ENCODE measurements around the gene IGSF22. TPM values are rescaled to one million over a fixed set of nuclear protein-coding genes. Genes with fewer than 3 reads are reported as not detected.

The IGSF22 gene
- total and polyA plus RNA-seq, 2 of the 13 experiments (the other 11 are each of a cell fraction or from before 2014, with no cell fraction given) = not detected

DNA sequence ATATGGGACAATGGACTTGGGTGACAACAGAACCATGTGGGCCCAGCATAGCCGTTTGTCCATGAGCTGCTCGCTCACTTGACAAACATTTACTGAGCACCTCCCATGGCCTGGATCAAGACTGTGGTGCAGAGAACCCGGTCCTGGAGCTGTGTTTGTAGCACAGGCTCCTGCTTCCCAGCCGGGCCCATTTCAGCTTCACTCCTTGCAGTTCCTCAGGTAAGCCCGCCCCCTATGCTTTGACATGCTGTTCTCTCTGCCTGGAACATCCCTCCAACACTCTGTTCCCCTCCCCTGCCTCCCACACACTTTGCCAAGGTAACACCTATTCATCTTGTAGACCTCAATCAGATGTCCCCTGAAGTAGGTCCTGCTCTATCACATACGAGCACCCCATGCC lies 19.3 kb upstream of the IGSF22 start:
- H3K27ac ChIP-seq (ENCODE audit: extremely low read length, insufficient read depth, low read length) = no peak overlapping the region
- ATAC-seq = no peak
- intact Hi-C loops (cut with micrococcal nuclease; ENCODE audit: unreplicated experiment) (no loop called here), in situ Hi-C loops (cut with HindIII; ENCODE audit: extremely low pct_ligation_motif_present, low pct_unique_long_range_greater_than_20kb) (no loop called here)
- FAIRE-seq = no peak
- H3K9ac ChIP-seq (ENCODE audit: insufficient read depth, low read depth, low read length) = no peak overlapping the region
- H3K27me3 ChIP-seq (ENCODE audit: control insufficient read depth in 1 of 2, insufficient read depth in 2 of 2, low read length in 2 of 2) = peaks cover 9 to 52% of the 10 kb centered on the region in 2 experiments; a peak in 4 of 5 replicates
- no peaks in the 10 kb centered on the region for H3K9me3 ChIP-seq (ENCODE audit: low read length)
- ChIA-PET POLR2A (no interaction called here), CTCF (ENCODE audit: low intra/inter-chr PET ratio, low total read pairs) (no interaction called here)
- no peaks in the 10 kb centered on the region for H3K79me2 ChIP-seq (ENCODE audit: insufficient read depth, low read length)
- H4K20me1 ChIP-seq (ENCODE audit: insufficient read depth, low read length) = no peaks in the 10 kb centered on the region
- DNase-seq (ENCODE audit: low spot score) = no peak
- TF ChIP-seq ZFP90 (CRISPR knock-in tag; IDR thresholded peaks at IDR 0.05; ENCODE audit: borderline replicate concordance) = no peak
- TF ChIP-seq ZFP36L2 (CRISPR knock-in tag; IDR thresholded peaks at IDR 0.05) = no peak
- no peak for TF ChIP-seq TCF7L2 (IDR thresholded peaks at IDR 0.05; ENCODE audit: low read depth, low read length)
- no peak for TF ChIP-seq KDM5B (CRISPR knock-in tag; IDR thresholded peaks at IDR 0.05; ENCODE audit: borderline replicate concordance)
- TF ChIP-seq, protein P1, sequence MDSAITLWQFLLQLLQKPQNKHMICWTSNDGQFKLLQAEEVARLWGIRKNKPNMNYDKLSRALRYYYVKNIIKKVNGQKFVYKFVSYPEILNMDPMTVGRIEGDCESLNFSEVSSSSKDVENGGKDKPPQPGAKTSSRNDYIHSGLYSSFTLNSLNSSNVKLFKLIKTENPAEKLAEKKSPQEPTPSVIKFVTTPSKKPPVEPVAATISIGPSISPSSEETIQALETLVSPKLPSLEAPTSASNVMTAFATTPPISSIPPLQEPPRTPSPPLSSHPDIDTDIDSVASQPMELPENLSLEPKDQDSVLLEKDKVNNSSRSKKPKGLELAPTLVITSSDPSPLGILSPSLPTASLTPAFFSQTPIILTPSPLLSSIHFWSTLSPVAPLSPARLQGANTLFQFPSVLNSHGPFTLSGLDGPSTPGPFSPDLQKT (CRISPR knock-in tag; IDR thresholded peaks at IDR 0.05; ENCODE audit: borderline replicate concordance) = no peak
- no peak for TF ChIP-seq ZNF333 (CRISPR knock-in tag; IDR thresholded peaks at IDR 0.05; ENCODE audit: borderline replicate concordance)
- TF ChIP-seq SRF (IDR thresholded peaks at IDR 0.05; ENCODE audit: low read depth, low read length) = no peak
- no peak for TF ChIP-seq ZNF264 (CRISPR knock-in tag; IDR thresholded peaks at IDR 0.05)
- no peak for TF ChIP-seq JUND (CRISPR knock-in tag; IDR thresholded peaks at IDR 0.05)
- TF ChIP-seq ZNF30 (CRISPR knock-in tag; IDR thresholded peaks at IDR 0.05) = no peak
- TF ChIP-seq HES4 (CRISPR knock-in tag; IDR thresholded peaks at IDR 0.05; ENCODE audit: borderline replicate concordance) = no peak
- TF ChIP-seq ZNF552 (CRISPR knock-in tag; IDR thresholded peaks at IDR 0.05; ENCODE audit: borderline replicate concordance) = no peak
- no peak for TF ChIP-seq ZNF12 (CRISPR knock-in tag; IDR thresholded peaks at IDR 0.05)
- no peak for TF ChIP-seq RXRB (CRISPR knock-in tag; IDR thresholded peaks at IDR 0.05; ENCODE audit: borderline replicate concordance)
- TF ChIP-seq, protein P2, sequence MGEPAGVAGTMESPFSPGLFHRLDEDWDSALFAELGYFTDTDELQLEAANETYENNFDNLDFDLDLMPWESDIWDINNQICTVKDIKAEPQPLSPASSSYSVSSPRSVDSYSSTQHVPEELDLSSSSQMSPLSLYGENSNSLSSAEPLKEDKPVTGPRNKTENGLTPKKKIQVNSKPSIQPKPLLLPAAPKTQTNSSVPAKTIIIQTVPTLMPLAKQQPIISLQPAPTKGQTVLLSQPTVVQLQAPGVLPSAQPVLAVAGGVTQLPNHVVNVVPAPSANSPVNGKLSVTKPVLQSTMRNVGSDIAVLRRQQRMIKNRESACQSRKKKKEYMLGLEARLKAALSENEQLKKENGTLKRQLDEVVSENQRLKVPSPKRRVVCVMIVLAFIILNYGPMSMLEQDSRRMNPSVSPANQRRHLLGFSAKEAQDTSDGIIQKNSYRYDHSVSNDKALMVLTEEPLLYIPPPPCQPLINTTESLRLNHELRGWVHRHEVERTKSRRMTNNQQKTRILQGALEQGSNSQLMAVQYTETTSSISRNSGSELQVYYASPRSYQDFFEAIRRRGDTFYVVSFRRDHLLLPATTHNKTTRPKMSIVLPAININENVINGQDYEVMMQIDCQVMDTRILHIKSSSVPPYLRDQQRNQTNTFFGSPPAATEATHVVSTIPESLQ (CRISPR knock-in tag; conservative IDR thresholded peaks at IDR 0.05) = no peak
- TF ChIP-seq FOXK1 (CRISPR knock-in tag; IDR thresholded peaks at IDR 0.05; ENCODE audit: borderline replicate concordance, low read depth) = no peak
- BruUV-seq (replicated peaks) = no TSS peak
- WGBS (ENCODE audit: low lambda C conversion rate) = 5% methylated on average over 4 of the region's 6 CpGs
- H3K4me1 ChIP-seq (ENCODE audit: insufficient read depth, low read length) = peaks cover 12% of the 10 kb centered on the region
- no peaks in the 10 kb centered on the region for H3K36me3 ChIP-seq (replicated peaks in 1 of 2; ENCODE audit: control insufficient read depth in 1 of 2, insufficient read depth in 2 of 2, low read length in 2 of 2)
- H3K4me3 ChIP-seq (replicated peaks in 1 of 3; ENCODE audit: insufficient read depth in 1 of 3, low read depth in 2 of 3, low read length in 3 of 3) = no peak overlapping the region
- H2AFZ ChIP-seq (ENCODE audit: low read length) = no peak overlapping the region
- no peak overlapping the region for H3K4me2 ChIP-seq (ENCODE audit: low read depth, low read length)

Data from HepG2 (cell line).